K562 (cell line): ENCODE results near the gene CD9. TPM values are rescaled to one million over a fixed set of nuclear protein-coding genes. Genes with fewer than 3 reads are reported as not detected.
A peak's percentile ranks its signal among the peaks of the same experiment; 100 is the strongest.

Experiments
- CCNT2 ChIP-seq: IDR thresholded peaks from 2 replicates; pipeline ENCODE4 v1.6.1; 2011; ENCODE audit warnings: borderline replicate concordance, low read depth, mild to moderate bottlenecking, moderate library complexity, mixed read lengths, low read length; ENCODE audit not compliant: insufficient read length; ENCODE audit errors: extremely low read depth
- CEBPB ChIP-seq: fragments of 450-650 bp; IDR thresholded peaks from 2 replicates; pipeline ENCODE4 v1.6.1; 2016; ENCODE audit warnings: missing genetic modification characterization, missing compliant biosample characterization
- FOSL1 ChIP-seq: fragments of 200-800 bp; sonication (Bioruptor generic); conservative IDR thresholded peaks from 2 replicates; pipeline ENCODE4 v1.6.1; 2016; ENCODE audit warnings: missing genetic modification characterization, missing compliant biosample characterization
- GATA2 ChIP-seq: sonication (generic); formaldehyde crosslinking; IDR thresholded peaks from 2 replicates; pipeline ENCODE4 v1.4.0; 2020; ENCODE audit warnings: mild to moderate bottlenecking, missing genetic modification reagents
- HCFC1 ChIP-seq: IDR thresholded peaks from 2 replicates; pipeline ENCODE4 v1.6.1; 2012; ENCODE audit warnings: low read depth, low read length, improper control_type of control experiment
- HLTF ChIP-seq: fragments of 450-650 bp; IDR thresholded peaks from 2 replicates; pipeline ENCODE4 v1.6.1; 2016
- IRF2 ChIP-seq: sonication (generic); formaldehyde crosslinking; IDR thresholded peaks from 2 replicates; pipeline ENCODE4 v1.8.1; 2022; ENCODE audit warnings: mild to moderate bottlenecking, missing genetic modification reagents
- KLF6 ChIP-seq: fragments of 250-450 bp; sonication (Bioruptor Pico); IDR thresholded peaks from 2 replicates; pipeline ENCODE4 v1.4.0; 2020; ENCODE audit warnings: mild to moderate bottlenecking, moderate library complexity, borderline replicate concordance
- MCM3 ChIP-seq: fragments of 450-650 bp; IDR thresholded peaks from 2 replicates; pipeline ENCODE4 v1.6.1; 2016
- NONO ChIP-seq, 2 experiments: fragments of 200-400 bp in 1 of 2; fragments of 450-650 bp in 1 of 2; formaldehyde crosslinking in 1 of 2; IDR thresholded peaks; 2 replicates each; pipeline ENCODE4 v1.6.1; 2017; ENCODE audit warnings: low read depth in 2 of 2, mild to moderate bottlenecking in 2 of 2, moderate library complexity in 2 of 2, low read length in 1 of 2
- NR2C2 ChIP-seq, 2 experiments: fragments of 200-800 bp in 1 of 2; sonication (Bioruptor generic) in 1 of 2; sonication (generic) in 1 of 2; formaldehyde crosslinking in 1 of 2; IDR thresholded peaks; 2 replicates each; pipeline versions ENCODE4 v1.6.1 to v1.8.0; 2016 to 2022; ENCODE audit warnings: mild to moderate bottlenecking in 1 of 2, missing compliant biosample characterization in 1 of 2, missing genetic modification characterization in 1 of 2, missing genetic modification reagents in 1 of 2
- RAD21 ChIP-seq, 2 experiments: fragments of 250-450 bp in 1 of 2; fragments of 450-650 bp in 1 of 2; sonication (Bioruptor Pico) in 1 of 2; formaldehyde crosslinking in 1 of 2; IDR thresholded peaks in 1 of 2; conservative IDR thresholded peaks in 1 of 2; 2 replicates each; pipeline versions ENCODE4 v1.4.0 to v1.8.0; 2020 to 2022; ENCODE audit warnings: mild to moderate bottlenecking in 2 of 2, moderate library complexity in 1 of 2
- SIN3A ChIP-seq, 2 experiments: fragments of 150-350 bp in 1 of 2; IDR thresholded peaks; 2 replicates each; pipeline ENCODE4 v1.6.1; 2011 to 2016; ENCODE audit warnings: borderline replicate concordance in 2 of 2, low read depth in 2 of 2, low read length in 2 of 2, mild to moderate bottlenecking in 2 of 2, moderate library complexity in 2 of 2; ENCODE audit not compliant: control insufficient read depth in 1 of 2
- SIN3B ChIP-seq: fragments of 450-650 bp; IDR thresholded peaks from 2 replicates; pipeline ENCODE4 v1.6.1; 2017; ENCODE audit warnings: low read depth, mild to moderate bottlenecking, moderate library complexity
- SMC3 ChIP-seq: conservative IDR thresholded peaks from 2 replicates; pipeline ENCODE4 v1.6.1; 2011; ENCODE audit warnings: low read depth, low read length, improper control_type of control experiment; ENCODE audit not compliant: insufficient read depth
- YY1 ChIP-seq, 3 experiments: IDR thresholded peaks; 2 replicates each; pipeline ENCODE4 v1.6.1; 2011; ENCODE audit warnings: low read length in 2 of 3, mild to moderate bottlenecking in 2 of 3, moderate library complexity in 2 of 3, borderline replicate concordance in 1 of 3, control low read depth in 1 of 3, low read depth in 1 of 3; ENCODE audit not compliant: insufficient read depth in 3 of 3, insufficient replicate concordance in 2 of 3, control insufficient read depth in 1 of 3, insufficient read length in 1 of 3; ENCODE audit errors: extremely low read depth in 1 of 3
- ZNF212 ChIP-seq: fragments of 450-650 bp; formaldehyde crosslinking; IDR thresholded peaks from 2 replicates; pipeline ENCODE4 v1.4.0; 2020; ENCODE audit warnings: mild to moderate bottlenecking
- polyA plus RNA-seq, 8 experiments: library from polyadenylated mRNA; depleted of rRNA in 4 of 8; stranded (reverse) in 5 of 8; unstranded in 3 of 8; fragments of >200 nt; fragmentation: Nextera tagmentation in 2 of 8; fragmentation: Illumina TruSeq in 1 of 8; extraction: Ambion mirVana in 2 of 8; extraction: Trizol in 1 of 8; gene quantifications; 2 replicates each; pipeline versions ENCODE4 v1.2.1 to v1.2.3, GENCODE V29; 2011 to 2014; ENCODE audit warnings: inconsistent platforms in 1 of 8, missing spikeins in 1 of 8
- total RNA-seq, 7 experiments: library from RNA; depleted of rRNA in 6 of 7; stranded (reverse); fragments of >200 nt in 6 of 7; fragmentation: Illumina TruSeq in 2 of 7; extraction: Trizol in 2 of 7; gene quantifications; 2 replicates each; pipeline versions ENCODE4 v1.2.1 to v1.2.3, GENCODE V29; 2011 to 2021; ENCODE audit warnings: low replicate concordance in 1 of 7
- TF ChIP-seq, protein P1 (sequence below): sonication (generic); formaldehyde crosslinking; IDR thresholded peaks from 2 replicates; pipeline ENCODE4 v1.8.0; 2022; ENCODE audit warnings: missing genetic modification reagents, mild to moderate bottlenecking, borderline replicate concordance
- TF ChIP-seq, protein P2 (sequence below): fragments of 200-800 bp; sonication (Bioruptor generic); IDR thresholded peaks from 2 replicates; pipeline ENCODE4 v1.6.1; 2017; ENCODE audit warnings: missing genetic modification characterization, missing compliant biosample characterization
- TF ChIP-seq, protein P3 (sequence below): fragments of 250-450 bp; sonication (Bioruptor Pico); IDR thresholded peaks from 2 replicates; pipeline ENCODE4 v1.4.0; 2020; ENCODE audit warnings: mild to moderate bottlenecking

CD9 gene
- total and polyA plus RNA-seq, 9 of the 15 experiments (the other 6 are each of a cell fraction or from before 2014, with no cell fraction given): 0.43 to 5.6 (median 0.62) TPM

GRCh38 chr12:6278439-6279255, 78.4 kb downstream of the CD9 start (continued):
- TF ChIP-seq, protein P1, sequence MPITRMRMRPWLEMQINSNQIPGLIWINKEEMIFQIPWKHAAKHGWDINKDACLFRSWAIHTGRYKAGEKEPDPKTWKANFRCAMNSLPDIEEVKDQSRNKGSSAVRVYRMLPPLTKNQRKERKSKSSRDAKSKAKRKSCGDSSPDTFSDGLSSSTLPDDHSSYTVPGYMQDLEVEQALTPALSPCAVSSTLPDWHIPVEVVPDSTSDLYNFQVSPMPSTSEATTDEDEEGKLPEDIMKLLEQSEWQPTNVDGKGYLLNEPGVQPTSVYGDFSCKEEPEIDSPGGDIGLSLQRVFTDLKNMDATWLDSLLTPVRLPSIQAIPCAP (CRISPR knock-in tag): no peak
- TF ChIP-seq FOSL1 (tag) (peak; percentile 98), ZNF212 (no peak), HLTF (no peak), NONO (IDR thresholded peaks at IDR 0.05; ENCODE audit: low read depth in 2 of 2, low read length in 1 of 2) (peak in 1 of 2 experiments; percentile 77; a peak in 1 of 4 replicates), RAD21 (CRISPR knock-in tag; conservative IDR thresholded peaks at IDR 0.05 in 1 of 2, IDR thresholded peaks at IDR 0.05 in 1 of 2) (peak; percentile 88 to 92), CCNT2 (peak; percentile 54), CEBPB (tag) (no peak), MCM3 (no peak), HCFC1 (0 out of 2 replicates have a peak, but pooled peaks have one; percentile 18), SIN3B (peak; percentile 69), KLF6 (CRISPR knock-in tag) (no peak), NR2C2 (CRISPR knock-in tag; IDR thresholded peaks at IDR 0.05) (no peak), NR2C2 (tag; IDR thresholded peaks at IDR 0.05) (no peak), SIN3A (IDR thresholded peaks at IDR 0.05; ENCODE audit: borderline replicate concordance in 2 of 2, control insufficient read depth in 1 of 2, low read depth in 2 of 2, low read length in 2 of 2) (no peak), YY1 (IDR thresholded peaks at IDR 0.05; ENCODE audit: borderline replicate concordance in 1 of 3, control insufficient read depth in 1 of 3, extremely low read depth in 1 of 3, insufficient read depth in 3 of 3, insufficient read length in 1 of 3, insufficient replicate concordance in 2 of 3, low read depth in 1 of 3, low read length in 2 of 3) (peak in 1 of 3 experiments; percentile 19), GATA2 (CRISPR knock-in tag) (no peak), IRF2 (CRISPR knock-in tag) (no peak), SMC3 (peak; percentile 66)
- TF ChIP-seq, protein P2, sequence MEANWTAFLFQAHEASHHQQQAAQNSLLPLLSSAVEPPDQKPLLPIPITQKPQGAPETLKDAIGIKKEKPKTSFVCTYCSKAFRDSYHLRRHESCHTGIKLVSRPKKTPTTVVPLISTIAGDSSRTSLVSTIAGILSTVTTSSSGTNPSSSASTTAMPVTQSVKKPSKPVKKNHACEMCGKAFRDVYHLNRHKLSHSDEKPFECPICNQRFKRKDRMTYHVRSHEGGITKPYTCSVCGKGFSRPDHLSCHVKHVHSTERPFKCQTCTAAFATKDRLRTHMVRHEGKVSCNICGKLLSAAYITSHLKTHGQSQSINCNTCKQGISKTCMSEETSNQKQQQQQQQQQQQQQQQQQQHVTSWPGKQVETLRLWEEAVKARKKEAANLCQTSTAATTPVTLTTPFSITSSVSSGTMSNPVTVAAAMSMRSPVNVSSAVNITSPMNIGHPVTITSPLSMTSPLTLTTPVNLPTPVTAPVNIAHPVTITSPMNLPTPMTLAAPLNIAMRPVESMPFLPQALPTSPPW: peak; percentile 92
- TF ChIP-seq, protein P3, sequence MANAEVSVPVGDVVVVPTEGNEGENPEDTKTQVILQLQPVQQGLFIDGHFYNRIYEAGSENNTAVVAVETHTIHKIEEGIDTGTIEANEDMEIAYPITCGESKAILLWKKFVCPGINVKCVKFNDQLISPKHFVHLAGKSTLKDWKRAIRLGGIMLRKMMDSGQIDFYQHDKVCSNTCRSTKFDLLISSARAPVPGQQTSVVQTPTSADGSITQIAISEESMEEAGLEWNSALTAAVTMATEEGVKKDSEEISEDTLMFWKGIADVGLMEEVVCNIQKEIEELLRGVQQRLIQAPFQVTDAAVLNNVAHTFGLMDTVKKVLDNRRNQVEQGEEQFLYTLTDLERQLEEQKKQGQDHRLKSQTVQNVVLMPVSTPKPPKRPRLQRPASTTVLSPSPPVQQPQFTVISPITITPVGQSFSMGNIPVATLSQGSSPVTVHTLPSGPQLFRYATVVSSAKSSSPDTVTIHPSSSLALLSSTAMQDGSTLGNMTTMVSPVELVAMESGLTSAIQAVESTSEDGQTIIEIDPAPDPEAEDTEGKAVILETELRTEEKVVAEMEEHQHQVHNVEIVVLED (CRISPR knock-in tag): no peak
